A673 (cell line): Measurements from ENCODE around the gene SDR9C7.

Experiments used
- EZH2 ChIP-seq: fragments of 200-600 bp; sonication (generic); IDR thresholded peaks from 2 replicates; pipeline ENCODE4 v1.6.1; 2017; ENCODE audit warnings: borderline replicate concordance, low read depth, mild to moderate bottlenecking, mixed read lengths, antibody characterized with exemption, low read length; ENCODE audit not compliant: poor library complexity, severe bottlenecking
- TF ChIP-seq, protein P1 (sequence below): fragments of 300-800, 200-600 bp; sonication (generic); conservative IDR thresholded peaks from 2 replicates; pipeline ENCODE4 v1.5.1; 2017; ENCODE audit warnings: low read depth, mild to moderate bottlenecking, antibody characterized with exemption, low read length, moderate library complexity, mixed read lengths

DNA sequence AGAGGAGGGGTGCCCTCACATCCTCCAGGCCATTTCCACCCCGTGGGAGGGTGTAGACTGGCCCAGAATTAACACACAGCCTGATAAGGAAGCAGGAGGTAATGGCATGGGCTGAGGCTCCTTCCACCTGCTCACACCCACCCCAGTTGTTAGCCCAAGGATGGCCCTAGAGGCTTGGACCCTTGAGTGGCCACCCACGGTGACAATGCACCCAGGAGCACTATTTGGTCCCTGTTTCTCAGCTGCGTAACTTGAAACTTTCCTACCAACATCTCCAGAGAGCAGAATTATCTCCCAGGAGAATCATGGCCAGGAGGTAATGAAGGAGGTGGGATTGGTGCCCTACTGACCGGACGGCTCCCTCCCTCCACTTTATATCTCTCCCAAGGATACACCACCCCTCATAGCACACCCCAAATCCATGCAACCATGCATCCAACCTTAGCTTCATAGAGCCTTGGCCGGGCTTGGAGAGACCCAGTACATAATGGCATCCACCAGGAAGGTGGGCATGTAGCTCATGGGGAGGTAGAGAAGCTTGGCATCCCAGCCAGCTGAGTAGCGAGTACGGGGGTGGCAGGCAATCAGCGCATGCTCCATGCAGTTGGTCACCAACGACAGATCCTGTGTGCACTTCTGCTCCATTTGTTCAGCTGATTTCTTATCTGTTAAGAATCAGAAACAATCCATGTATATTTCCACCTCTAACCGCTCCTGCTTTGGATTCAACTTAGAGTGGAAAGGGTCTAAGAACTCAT, 17.6 kb upstream of the SDR9C7 start:
- TF ChIP-seq, protein P1, sequence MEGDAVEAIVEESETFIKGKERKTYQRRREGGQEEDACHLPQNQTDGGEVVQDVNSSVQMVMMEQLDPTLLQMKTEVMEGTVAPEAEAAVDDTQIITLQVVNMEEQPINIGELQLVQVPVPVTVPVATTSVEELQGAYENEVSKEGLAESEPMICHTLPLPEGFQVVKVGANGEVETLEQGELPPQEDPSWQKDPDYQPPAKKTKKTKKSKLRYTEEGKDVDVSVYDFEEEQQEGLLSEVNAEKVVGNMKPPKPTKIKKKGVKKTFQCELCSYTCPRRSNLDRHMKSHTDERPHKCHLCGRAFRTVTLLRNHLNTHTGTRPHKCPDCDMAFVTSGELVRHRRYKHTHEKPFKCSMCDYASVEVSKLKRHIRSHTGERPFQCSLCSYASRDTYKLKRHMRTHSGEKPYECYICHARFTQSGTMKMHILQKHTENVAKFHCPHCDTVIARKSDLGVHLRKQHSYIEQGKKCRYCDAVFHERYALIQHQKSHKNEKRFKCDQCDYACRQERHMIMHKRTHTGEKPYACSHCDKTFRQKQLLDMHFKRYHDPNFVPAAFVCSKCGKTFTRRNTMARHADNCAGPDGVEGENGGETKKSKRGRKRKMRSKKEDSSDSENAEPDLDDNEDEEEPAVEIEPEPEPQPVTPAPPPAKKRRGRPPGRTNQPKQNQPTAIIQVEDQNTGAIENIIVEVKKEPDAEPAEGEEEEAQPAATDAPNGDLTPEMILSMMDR: no peak
- no peak for TF ChIP-seq EZH2
